HG02798 (cell line): ENCODE data around the gene NOP14.
"Not testable (repeated sequence)": the region's sequence is repeated elsewhere in the genome, so short reads cannot be mapped to it uniquely, and the experiment has no call there.

Experiments
- ATAC-seq: cut with Tn5 transposase; IDR thresholded peaks from one replicate; pipeline ENCODE4 v1.9.1; 2021; ENCODE audit warnings: mild to moderate bottlenecking; ENCODE audit not compliant: unreplicated experiment, poor library complexity

NOP14 gene

GRCh38 chr4:2963175-2963965 is at the start of gene NOP14, which contains the start of gene GRK4:
TSS of gene NOP14 (minus strand) at chr4:2963406. CDS start at chr4:2963319, 87 bp downstream.
TSS of gene GRK4 (plus strand) at chr4:2963571. CDS start at chr4:2964071, 500 bp downstream.
- peak; percentile 94 for ATAC-seq

GRCh38 chr4:3011456-3012220 is 48.4 kb upstream of the NOP14 start:
- no peak for ATAC-seq

- ATAC-seq, result no peak
Observed at GRCh38 chr4:3010998-3011397, 47.8 kb upstream of the NOP14 start.

GRCh38 chr4:3010577-3010976 is 47.4 kb upstream of the NOP14 start:
- ATAC-seq, result no peak

GRCh38 chr4:3009422-3009821 is 46.2 kb upstream of the NOP14 start:
- ATAC-seq, result peak; percentile 34

- no peak for ATAC-seq
Observed at GRCh38 chr4:3007724-3008123, 44.5 kb upstream of the NOP14 start.

GRCh38 chr4:2996415-2996814 is 33.2 kb upstream of the NOP14 start:
- no peak for ATAC-seq

GRCh38 chr4:2995546-2996265 is 32.5 kb upstream of the NOP14 start:
- no peak for ATAC-seq

GRCh38 chr4:2994917-2995316 is 31.7 kb upstream of the NOP14 start:
- no peak for ATAC-seq

- ATAC-seq, result no peak
Observed at GRCh38 chr4:2991243-2991642, 28.0 kb upstream of the NOP14 start.

GRCh38 chr4:2983715-2984114 is 20.5 kb upstream of the NOP14 start:
- ATAC-seq, result not testable (repeated sequence)

- ATAC-seq, result no peak
Observed at GRCh38 chr4:2982012-2982411, 18.8 kb upstream of the NOP14 start.

GRCh38 chr4:2981256-2981819 is 18.1 kb upstream of the NOP14 start:
- ATAC-seq, result no peak

- no peak for ATAC-seq
Observed at GRCh38 chr4:2977211-2978088, 14.2 kb upstream of the NOP14 start.

- ATAC-seq, result no peak
Observed at GRCh38 chr4:2971275-2971674, 8.1 kb upstream of the NOP14 start.

- no peak for ATAC-seq
Observed at GRCh38 chr4:2968381-2968780, 5.2 kb upstream of the NOP14 start.

- no peak for ATAC-seq
Observed at GRCh38 chr4:2965262-2965661, 2.1 kb upstream of the NOP14 start.

- ATAC-seq, result no peak
Observed at GRCh38 chr4:2964706-2965258, 1.6 kb upstream of the NOP14 start.

- ATAC-seq, result no peak
Observed at GRCh38 chr4:2963966-2964471, 813 bp upstream of the NOP14 start.
